Common myeloid progenitor, CD34-positive (primary cell): ENCODE data around the gene NEDD4L.

Source experiments
- CTCF ChIA-PET: fragments of 350-600 bp; sonication (Branson Sonifier 250); formaldehyde crosslinking; loops from one replicate; lab custom pipeline; 2021; ENCODE audit warnings: antibody characterized with exemption; lab: Charles Lee
- POLR2A ChIA-PET: fragments of 350-600 bp; sonication (Branson Sonifier 250); formaldehyde crosslinking; loops from one replicate; lab custom pipeline; 2021; ENCODE audit warnings: antibody characterized with exemption; lab: Charles Lee
- DNase-seq, 3 donors: peaks; one replicate each; pipeline versions ENCODE4 v3.0.0 to v3.0.0-alpha.2; 2013
- H3K27ac ChIP-seq, 2 experiments: 1 replicate in 1 of 2; 2 replicates in 1 of 2; pipeline ENCODE4 v1.7.0; 2013; ENCODE audit warnings: inconsistent platforms in 2 of 2, low read length in 2 of 2, mild to moderate bottlenecking in 2 of 2, low read depth in 1 of 2, moderate library complexity in 1 of 2; ENCODE audit not compliant: severe bottlenecking in 2 of 2, insufficient read depth in 1 of 2, poor library complexity in 1 of 2
- H3K27me3 ChIP-seq, 5 experiments: replicated peaks in 2 of 5; 1 replicate in 3 of 5; 2 replicates in 2 of 5; pipeline versions ENCODE4 v1.6.1 to v1.7.0; 2013; ENCODE audit warnings: low read length in 4 of 5, mild to moderate bottlenecking in 2 of 5, moderate library complexity in 2 of 5, inconsistent platforms in 1 of 5; ENCODE audit not compliant: insufficient read depth in 5 of 5, control insufficient read depth in 4 of 5
- H3K36me3 ChIP-seq, 4 experiments: 1 replicate in 2 of 4; 2 replicates in 2 of 4; pipeline versions ENCODE4 v1.6.1 to v1.7.0; 2013; ENCODE audit warnings: low read length in 3 of 4, control low read depth in 1 of 4, mild to moderate bottlenecking in 1 of 4; ENCODE audit not compliant: control insufficient read depth in 4 of 4, insufficient read depth in 4 of 4
- H3K4me1 ChIP-seq, 4 experiments: 1 replicate in 3 of 4; 2 replicates in 1 of 4; pipeline versions ENCODE4 v1.6.1 to v1.7.1; 2013; ENCODE audit warnings: low read length in 3 of 4, mild to moderate bottlenecking in 3 of 4, control low read depth in 1 of 4, inconsistent platforms in 1 of 4, moderate library complexity in 1 of 4; ENCODE audit not compliant: control insufficient read depth in 4 of 4, insufficient read depth in 4 of 4; ENCODE audit errors: control extremely low read depth in 1 of 4
- H3K4me3 ChIP-seq, 7 experiments: 1 replicate in 4 of 7; 2 replicates in 3 of 7; pipeline versions ENCODE4 v1.5.1 to v1.7.0; 2013; ENCODE audit warnings: mild to moderate bottlenecking in 7 of 7, low read length in 6 of 7, moderate library complexity in 6 of 7, inconsistent platforms in 2 of 7, low read depth in 2 of 7, control low read depth in 1 of 7; ENCODE audit not compliant: insufficient read depth in 4 of 7, control insufficient read depth in 1 of 7; ENCODE audit errors: extremely low read depth in 1 of 7
- H3K9me3 ChIP-seq, 5 experiments: 1 replicate in 4 of 5; 2 replicates in 1 of 5; pipeline versions ENCODE4 v1.6.1 to v1.7.1; 2013; ENCODE audit warnings: low read length in 4 of 5, mild to moderate bottlenecking in 2 of 5, inconsistent platforms in 1 of 5, low read depth in 1 of 5, moderate library complexity in 1 of 5; ENCODE audit not compliant: control insufficient read depth in 4 of 5, insufficient read depth in 2 of 5; ENCODE audit errors: control extremely low read depth in 1 of 5
- WGBS: methylation state at CpG from one replicate; pipeline ENCODE4 v1.1.5; 2013; ENCODE audit not compliant: insufficient coverage; 5-methylcytosine and 5-hydroxymethylcytosine counted together

NEDD4L gene

DNA sequence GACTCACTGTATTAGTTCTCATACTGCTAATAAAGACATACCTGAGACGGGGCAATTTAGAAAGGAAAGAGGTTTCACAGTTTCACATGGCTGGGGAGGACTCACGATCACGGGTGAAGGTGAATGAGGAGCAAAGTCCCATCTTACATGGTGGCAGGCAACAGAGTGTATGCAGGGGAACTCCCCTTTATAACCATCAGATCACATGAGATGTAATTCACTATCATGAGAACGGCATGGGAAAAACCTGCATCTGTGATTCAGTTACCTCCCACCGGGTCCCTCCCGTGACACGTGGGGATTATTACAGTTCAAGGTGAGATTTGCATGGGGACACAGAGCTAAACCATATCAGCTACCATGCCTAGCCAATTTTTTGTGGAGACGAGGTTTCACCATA is 168.2 kb downstream of the NEDD4L start:
- Histone ChIP-seq H3K36me3 (no peaks in the 10 kb centered on the region), H3K27ac (no peak overlapping the region), H3K9me3 (no peaks in the 10 kb centered on the region), H3K4me1 (peaks cover 4 to 9% (median 5%) of the 10 kb centered on the region in 4 experiments), H3K4me3 (no peak overlapping the region), H3K27me3 (peaks cover 3 to 60% (median 25%) of the 10 kb centered on the region in 5 experiments)
- DNase-seq: no peak
- ChIA-PET POLR2A (no interaction called here), CTCF (interaction anchor here (1.3 kb wide), 1 partner anchor 17 kb away, joined by 3 read pairs; no protein-coding TSS in a partner anchor)
- WGBS: 95% methylated on average over 7 of the region's 8 CpGs

DNA sequence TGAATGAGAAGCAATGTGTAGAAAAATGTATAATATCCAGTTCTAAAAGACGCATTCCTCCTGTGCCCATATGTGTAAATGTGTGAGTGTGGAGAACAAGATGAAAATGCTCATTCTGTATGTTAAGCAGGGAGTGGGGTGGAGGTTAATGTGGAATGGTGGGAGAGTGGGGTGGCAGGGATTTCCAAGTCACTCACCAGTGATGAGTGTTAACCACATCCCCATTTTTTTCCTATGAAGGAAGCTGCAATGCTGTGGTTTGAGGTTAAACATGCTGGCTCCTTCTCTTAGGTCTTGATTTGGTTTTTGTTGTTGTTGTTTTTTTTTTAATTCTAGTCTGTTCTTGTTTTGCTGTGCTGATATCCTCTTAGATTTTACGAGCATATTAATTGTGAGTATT is 169.4 kb downstream of the NEDD4L start:
- H3K4me3 ChIP-seq: no peak overlapping the region
- peaks cover 3 to 65% (median 25%) of the 10 kb centered on the region in 5 experiments for H3K27me3 ChIP-seq
- CTCF ChIA-PET: no interaction called here
- peaks cover 4 to 9% (median 5%) of the 10 kb centered on the region in 4 experiments for H3K4me1 ChIP-seq
- WGBS: 80% methylated on average over 1 of the region's 2 CpGs
- peak; percentile 53 to 85 (median 80) for DNase-seq
- no peaks in the 10 kb centered on the region for H3K36me3 ChIP-seq
- no peaks in the 10 kb centered on the region for H3K9me3 ChIP-seq
- POLR2A ChIA-PET: no interaction called here
- H3K27ac ChIP-seq: no peak overlapping the region

DNA sequence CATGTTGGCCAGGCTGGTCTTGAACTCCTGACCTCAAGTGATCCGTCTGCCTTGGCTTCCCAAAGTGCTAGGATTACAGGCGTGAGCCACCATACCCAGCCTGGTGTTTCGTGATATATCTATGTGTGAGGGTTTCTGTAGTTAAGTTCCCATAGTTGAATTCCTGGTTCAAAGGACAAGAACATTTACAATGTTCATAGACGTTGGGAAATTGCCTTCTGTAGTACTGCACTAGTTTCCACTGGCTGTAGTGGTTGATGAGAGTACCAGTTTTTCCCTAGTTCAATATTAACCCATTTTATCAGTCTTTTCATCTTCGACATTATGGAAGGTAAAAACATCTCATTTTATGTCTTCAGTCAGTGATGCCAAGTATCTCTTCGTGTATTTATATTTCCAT is 171.0 kb downstream of the NEDD4L start:
- no peak overlapping the region for H3K27ac ChIP-seq
- CTCF ChIA-PET: no interaction called here
- 80% methylated on average over 1 of the region's 6 CpGs for WGBS

DNA sequence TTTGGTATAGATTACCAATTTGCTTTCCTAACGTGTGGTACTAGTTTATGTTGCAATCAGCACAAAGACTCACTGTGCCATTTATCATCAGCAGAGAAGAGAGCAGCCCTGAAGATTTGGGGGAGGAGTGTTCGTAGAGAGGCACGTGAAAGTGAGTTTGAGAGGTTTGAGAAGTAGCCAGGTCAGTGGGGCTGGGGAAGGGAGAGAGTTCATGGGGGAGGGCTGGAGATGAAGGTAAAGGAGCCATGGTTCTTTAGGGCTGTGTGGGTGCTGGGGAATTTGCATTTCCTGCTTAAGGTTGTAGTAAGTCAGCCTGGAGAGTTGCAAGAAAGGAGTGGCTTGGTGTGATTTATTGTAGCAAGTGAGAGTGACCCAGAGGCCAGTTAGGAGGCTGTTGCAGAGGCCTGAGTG is 172.1 kb downstream of the NEDD4L start:
- Histone ChIP-seq H3K27me3 (peaks cover 2 to 67% (median 21%) of the 10 kb centered on the region in 5 experiments), H3K36me3 (no peaks in the 10 kb centered on the region), H3K4me3 (no peak overlapping the region), H3K4me1 (peaks cover 4 to 9% (median 5%) of the 10 kb centered on the region in 4 experiments), H3K9me3 (no peaks in the 10 kb centered on the region), H3K27ac (no peak overlapping the region)
- POLR2A ChIA-PET: no interaction called here
- CTCF ChIA-PET: interaction anchor here (1.0 kb wide), 1 partner anchor 35 kb away, joined by 4 read pairs; no protein-coding TSS in a partner anchor
- no peak for DNase-seq
- 100% methylated on average over 2 of the region's 3 CpGs for WGBS

More for the DNA sequence above, 171.0 kb downstream of the NEDD4L start:
- H3K4me1 ChIP-seq: peaks cover 4 to 9% (median 5%) of the 10 kb centered on the region in 4 experiments
- DNase-seq: no peak
- POLR2A ChIA-PET: no interaction called here
- H3K4me3 ChIP-seq: no peak overlapping the region
- peaks cover 3 to 69% (median 25%) of the 10 kb centered on the region in 5 experiments for H3K27me3 ChIP-seq
- H3K36me3 ChIP-seq: no peaks in the 10 kb centered on the region
- no peaks in the 10 kb centered on the region for H3K9me3 ChIP-seq

DNA sequence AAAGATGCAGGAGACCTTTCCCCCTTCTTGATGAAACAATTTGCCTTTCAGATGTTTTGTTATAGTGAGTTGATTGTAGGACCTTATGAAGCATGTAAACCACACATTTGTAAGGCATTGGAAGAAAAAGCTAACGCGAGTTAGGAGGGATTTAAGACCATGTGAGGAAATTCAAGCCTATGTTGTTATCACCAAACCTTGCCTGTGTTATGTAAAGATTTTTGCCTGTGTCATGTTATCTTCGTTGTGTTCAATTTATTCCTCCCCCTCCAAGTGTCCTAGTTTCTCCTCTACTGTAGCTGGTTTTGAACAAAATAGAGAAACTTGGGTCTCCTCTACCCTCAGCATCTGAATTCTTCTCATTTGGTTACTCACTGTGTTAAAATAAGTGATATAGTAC is 173.0 kb downstream of the NEDD4L start:
- CTCF ChIA-PET: interaction anchor here (0.5 to 1.0 kb wide), 2 partner anchors 36 to 987 kb away, joined by 3 to 4 read pairs; no protein-coding TSS in a partner anchor

DNA sequence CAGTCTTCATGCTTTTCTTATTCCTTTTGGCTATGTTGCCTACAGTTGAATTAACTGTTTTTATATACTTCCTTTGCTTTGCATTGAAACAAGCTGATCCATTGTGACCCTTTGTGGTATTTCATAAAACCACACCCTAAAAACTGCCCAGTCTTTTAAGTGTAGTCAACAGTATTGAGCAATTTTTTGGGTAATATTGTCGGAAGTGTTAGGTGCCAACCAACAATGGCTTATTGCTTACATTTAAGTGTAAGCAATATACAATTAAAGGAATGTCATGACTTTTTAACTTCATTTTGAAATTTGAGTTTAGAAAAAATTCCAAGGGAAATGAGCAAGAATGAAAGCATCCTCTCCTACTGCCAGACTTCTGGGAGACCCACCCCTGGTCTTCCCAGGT is 174.1 kb downstream of the NEDD4L start:
- Histone ChIP-seq H3K9me3 (no peaks in the 10 kb centered on the region), H3K27ac (no peak overlapping the region), H3K27me3 (peaks cover 2 to 53% (median 17%) of the 10 kb centered on the region in 5 experiments), H3K4me3 (no peak overlapping the region), H3K4me1 (peaks cover 4 to 9% (median 5%) of the 10 kb centered on the region in 4 experiments), H3K36me3 (no peaks in the 10 kb centered on the region)
- CTCF ChIA-PET: no interaction called here
- no peak for DNase-seq
- POLR2A ChIA-PET: no interaction called here
- WGBS: no CpG with 5 or more reads among the region's 1 CpG

More for the DNA sequence above, 173.0 kb downstream of the NEDD4L start:
- 100% methylated on average over 3 of the region's 3 CpGs for WGBS
- DNase-seq: no peak
- Histone ChIP-seq H3K9me3 (no peaks in the 10 kb centered on the region), H3K4me3 (no peak overlapping the region), H3K27ac (no peak overlapping the region), H3K4me1 (peaks cover 4 to 9% (median 5%) of the 10 kb centered on the region in 4 experiments), H3K36me3 (no peaks in the 10 kb centered on the region), H3K27me3 (peaks cover 2 to 59% (median 19%) of the 10 kb centered on the region in 5 experiments)
- POLR2A ChIA-PET: no interaction called here

DNA sequence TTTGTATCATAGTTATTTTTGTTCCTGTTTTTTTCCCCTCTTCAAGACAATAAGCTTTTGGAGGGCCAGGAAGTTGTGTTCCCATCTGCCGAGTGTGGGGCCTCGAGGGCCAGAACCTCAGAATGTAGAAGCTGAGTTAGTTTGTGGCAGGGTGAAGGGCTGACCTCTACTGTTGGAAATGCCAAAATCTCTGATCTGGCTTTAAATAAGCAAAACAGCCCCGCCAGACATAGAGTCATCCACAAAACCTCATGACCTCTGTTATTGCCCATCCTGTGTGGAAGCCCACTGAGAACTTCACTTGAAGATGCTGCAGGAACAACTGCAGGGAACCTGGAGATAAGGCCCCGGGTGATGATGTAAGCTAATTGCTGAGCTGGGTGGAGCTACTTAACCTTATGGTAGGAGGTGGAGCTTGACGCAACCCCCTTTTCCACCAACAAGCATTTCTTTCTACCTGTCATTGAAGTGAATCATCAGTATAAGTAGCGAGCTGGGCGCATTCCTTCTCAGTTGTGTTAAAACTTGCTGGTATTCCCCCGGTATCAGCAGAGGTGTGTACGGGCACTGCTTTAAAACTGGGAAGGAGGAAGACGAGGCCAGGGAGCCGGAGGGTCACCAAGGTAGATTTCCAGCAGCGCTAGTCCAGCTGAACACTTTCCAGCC is 177.2 kb downstream of the NEDD4L start:
- peaks cover 0 to 6% (median 2%) of the 10 kb centered on the region in 4 experiments for H3K4me1 ChIP-seq
- 99% methylated on average over 8 of the region's 12 CpGs for WGBS
- CTCF ChIA-PET: interaction anchor here (0.5 to 1.0 kb wide), 2 partner anchors 26 to 577 kb away, joined by 3 read pairs; no protein-coding TSS in a partner anchor
- H3K36me3 ChIP-seq: no peaks in the 10 kb centered on the region
- no peak for DNase-seq
- POLR2A ChIA-PET: interaction anchor here (0.5 to 0.6 kb wide), 2 partner anchors 207 to 859 kb away, joined by 3 read pairs; no protein-coding TSS in a partner anchor
- peak overlapping the region in 1 of 2 experiments; percentile 4 for H3K27ac ChIP-seq
- H3K27me3 ChIP-seq: peaks cover 0 to 26% (median 13%) of the 10 kb centered on the region in 5 experiments
- H3K9me3 ChIP-seq: no peaks in the 10 kb centered on the region
- no peak overlapping the region for H3K4me3 ChIP-seq
